H9 (cell line): Measurements from ENCODE around the gene DUSP14. TPM values are rescaled to one million over a fixed set of nuclear protein-coding genes. Genes with fewer than 3 reads are reported as not detected.

Experiments
- DNase-seq: peaks from one replicate; pipeline ENCODE4 v3.0.0-alpha.2; 2017
- H2AFZ ChIP-seq: one replicate; pipeline ENCODE4 v1.6.1; 2013; ENCODE audit warnings: mild to moderate bottlenecking, low read length, control low read depth, moderate library complexity
- H2AK5ac ChIP-seq: 2 replicates; pipeline ENCODE4 v1.6.1; 2013; ENCODE audit warnings: low read length, control low read depth, mixed read lengths; ENCODE audit not compliant: insufficient read length
- H2BK120ac ChIP-seq: one replicate; pipeline ENCODE4 v1.6.1; 2013; ENCODE audit warnings: low read depth, mild to moderate bottlenecking, low read length, control low read depth, inconsistent platforms; ENCODE audit not compliant: poor library complexity, severe bottlenecking
- H2BK12ac ChIP-seq: 2 replicates; pipeline ENCODE4 v1.6.1; 2013; ENCODE audit warnings: low read length, control low read depth, mixed read lengths, low read depth; ENCODE audit not compliant: insufficient read length
- H2BK15ac ChIP-seq: 2 replicates; pipeline ENCODE4 v1.6.1; 2013; ENCODE audit warnings: low read depth, low read length, control low read depth
- H2BK20ac ChIP-seq: one replicate; pipeline ENCODE4 v1.6.1; 2013; ENCODE audit warnings: low read depth, mild to moderate bottlenecking, low read length, control low read depth, inconsistent platforms; ENCODE audit not compliant: poor library complexity, severe bottlenecking
- H2BK5ac ChIP-seq: 2 replicates; pipeline ENCODE4 v1.6.1; 2013; ENCODE audit warnings: low read length, control low read depth, mixed read lengths; ENCODE audit not compliant: insufficient read length
- H3K14ac ChIP-seq: 2 replicates; pipeline ENCODE4 v1.6.1; 2013; ENCODE audit warnings: low read length, control low read depth; ENCODE audit not compliant: insufficient read depth
- H3K18ac ChIP-seq: 2 replicates; pipeline ENCODE4 v1.6.1; 2013; ENCODE audit warnings: low read depth, mild to moderate bottlenecking, mixed read lengths, low read length, control low read depth; ENCODE audit not compliant: insufficient read length
- H3K23ac ChIP-seq: 2 replicates; pipeline ENCODE4 v1.6.1; 2013; ENCODE audit warnings: low read length, control low read depth, mixed read lengths, low read depth; ENCODE audit not compliant: insufficient read length
- H3K23me2 ChIP-seq: 2 replicates; pipeline ENCODE4 v1.6.1; 2013; ENCODE audit warnings: low read depth, mild to moderate bottlenecking, mixed read lengths, low read length, control low read depth; ENCODE audit not compliant: insufficient read length, poor library complexity, severe bottlenecking
- H3K27ac ChIP-seq: 2 replicates; pipeline ENCODE4 v1.5.1; 2013; ENCODE audit warnings: low read length, control low read depth, mixed read lengths, low read depth; ENCODE audit not compliant: insufficient read length
- H3K27me3 ChIP-seq: 2 replicates; pipeline ENCODE4 v1.6.1; 2013; ENCODE audit warnings: low read length, control low read depth, inconsistent platforms; ENCODE audit not compliant: insufficient read depth
- H3K4ac ChIP-seq: 2 replicates; pipeline ENCODE4 v1.6.1; 2013; ENCODE audit warnings: low read depth, mild to moderate bottlenecking, control low read depth, inconsistent platforms, low read length, moderate library complexity
- H3K4me1 ChIP-seq: 2 replicates; pipeline ENCODE4 v1.6.1; 2013; ENCODE audit warnings: low read length, control low read depth, inconsistent platforms; ENCODE audit not compliant: insufficient read depth
- H3K4me2 ChIP-seq: 2 replicates; pipeline ENCODE4 v1.6.1; 2013; ENCODE audit warnings: low read length, control low read depth, mixed read lengths; ENCODE audit not compliant: insufficient read length, insufficient read depth
- H3K56ac ChIP-seq: 2 replicates; pipeline ENCODE4 v1.6.1; 2013; ENCODE audit warnings: low read depth, mild to moderate bottlenecking, mixed read lengths, low read length, control low read depth; ENCODE audit not compliant: insufficient read length
- H3K79me1 ChIP-seq: 2 replicates; pipeline ENCODE4 v1.6.1; 2013; ENCODE audit warnings: low read depth, mild to moderate bottlenecking, moderate library complexity, low read length, control low read depth, inconsistent platforms; ENCODE audit not compliant: insufficient read depth, poor library complexity, severe bottlenecking
- H3K79me2 ChIP-seq: 2 replicates; pipeline ENCODE4 v1.6.1; 2013; ENCODE audit warnings: low read length, control low read depth, inconsistent platforms; ENCODE audit not compliant: insufficient read depth
- H3K9ac ChIP-seq: 2 replicates; pipeline ENCODE4 v1.6.1; 2013; ENCODE audit warnings: low read length, control low read depth, mixed read lengths; ENCODE audit not compliant: insufficient read length; ENCODE audit errors: extremely low read depth
- H3K9me3 ChIP-seq: one replicate; pipeline ENCODE4 v1.6.1; 2013; ENCODE audit warnings: low read depth, low read length, inconsistent platforms; ENCODE audit not compliant: control insufficient read depth
- H3T11ph ChIP-seq: one replicate; pipeline ENCODE4 v1.6.1; 2013; ENCODE audit warnings: mild to moderate bottlenecking, low read length, control low read depth, inconsistent platforms
- H4K20me1 ChIP-seq: one replicate; pipeline ENCODE4 v1.6.1; 2013; ENCODE audit not compliant: control insufficient read depth, insufficient read length, insufficient read depth
- H4K5ac ChIP-seq: 2 replicates; pipeline ENCODE4 v1.6.1; 2013; ENCODE audit warnings: low read depth, mild to moderate bottlenecking, mixed read lengths, low read length, control low read depth; ENCODE audit not compliant: insufficient read length
- H4K8ac ChIP-seq: replicated peaks from 2 replicates; pipeline ENCODE4 v1.6.1; 2013; ENCODE audit warnings: low read length, control low read depth, mixed read lengths, low read depth; ENCODE audit not compliant: insufficient read length
- H4K91ac ChIP-seq: 2 replicates; pipeline ENCODE4 v1.6.1; 2013; ENCODE audit warnings: low read depth, mild to moderate bottlenecking, moderate library complexity, mixed read lengths, low read length, control low read depth; ENCODE audit not compliant: insufficient read length
- H3K27ac Mint-ChIP-seq, 3 experiments: 2 replicates in 2 of 3; 3 replicates in 1 of 3; pipeline ENCODE4 v1.8.0; 2020 to 2021; ENCODE audit warnings: mixed read lengths in 3 of 3, mild to moderate bottlenecking in 1 of 3, moderate library complexity in 1 of 3
- H3K27me3 Mint-ChIP-seq: 2 replicates; pipeline ENCODE4 v1.8.0; 2021; ENCODE audit warnings: low read depth, mild to moderate bottlenecking, moderate library complexity, mixed read lengths
- H3K36me3 Mint-ChIP-seq, 3 experiments: 2 replicates in 2 of 3; 3 replicates in 1 of 3; pipeline ENCODE4 v1.8.0; 2020 to 2021; ENCODE audit warnings: low read depth in 3 of 3, mixed read lengths in 3 of 3; ENCODE audit not compliant: insufficient read depth in 1 of 3
- H3K4me1 Mint-ChIP-seq, 2 experiments: 2 replicates each; pipeline ENCODE4 v1.8.0; 2020; ENCODE audit warnings: mixed read lengths in 2 of 2
- H3K4me3 Mint-ChIP-seq, 2 experiments: 2 replicates in 1 of 2; 3 replicates in 1 of 2; pipeline ENCODE4 v1.8.0; 2020 to 2021; ENCODE audit warnings: mild to moderate bottlenecking in 2 of 2, mixed read lengths in 2 of 2, moderate library complexity in 1 of 2
- H3K9me3 Mint-ChIP-seq, 2 experiments: 2 replicates in 1 of 2; 3 replicates in 1 of 2; pipeline ENCODE4 v1.8.0; 2020; ENCODE audit warnings: mild to moderate bottlenecking in 2 of 2, mixed read lengths in 2 of 2, moderate library complexity in 1 of 2
- CTCF ChIP-seq: fragments of 200-600 bp; sonication (generic); conservative IDR thresholded peaks from 3 replicates; pipeline ENCODE4 v1.8.0; 2021; ENCODE audit warnings: antibody characterized with exemption, mild to moderate bottlenecking
- WGBS: extraction: QIAGEN DNeasy Blood & Tissue Kit; methylation state at CpG from one replicate; pipeline ENCODE4 v1.1.7; 2013; ENCODE audit warnings: missing lambda C conversion rate, low lambda C conversion rate, mixed read lengths; ENCODE audit not compliant: insufficient read length; ENCODE audit errors: extremely low coverage; 5-methylcytosine and 5-hydroxymethylcytosine counted together
- total RNA-seq: library from RNA; stranded (reverse); gene quantifications from 2 replicates; pipeline ENCODE4 v1.2.1, GENCODE V29; 2021

The DUSP14 gene
- total RNA-seq, 1 experiment from 2014 or later = 21.3 TPM

GRCh38 chr17:37488009-37488604, 1.6 kb upstream of the DUSP14 start:
- Histone ChIP-seq H4K8ac (no peak overlapping the region), H3K9ac (no peak overlapping the region), H2BK5ac (no peak overlapping the region), H3K27me3 (no peaks in the 10 kb centered on the region), H3K23ac (no peak overlapping the region), H3K79me1 (no peaks in the 10 kb centered on the region), H3K56ac (no peak overlapping the region), H3K4me1 (peaks cover 12% of the 10 kb centered on the region), H2BK20ac (no peak overlapping the region), H3K27ac (no peak overlapping the region), H3K14ac (no peak overlapping the region), H2BK12ac (no peak overlapping the region), H3K79me2 (no peaks in the 10 kb centered on the region), H4K5ac (no peak overlapping the region), H3K23me2 (peaks cover 17% of the 10 kb centered on the region), H2AK5ac (no peak overlapping the region), H3K18ac (peak overlapping the region; percentile 10), H4K20me1 (no peaks in the 10 kb centered on the region), H2BK15ac (no peak overlapping the region), H3K4me2 (peak overlapping the region; percentile 73), H3T11ph (no peak overlapping the region), H3K4ac (no peak overlapping the region), H4K91ac (no peak overlapping the region), H2BK120ac (no peak overlapping the region), H3K9me3 (no peaks in the 10 kb centered on the region), H2AFZ (no peak overlapping the region)
- no peak for TF ChIP-seq CTCF
- Mint-ChIP-seq H3K4me1 (peaks cover 41% of the 10 kb centered on the region in 2 experiments), H3K36me3 (peaks cover 0 to 3% (median 0%) of the 10 kb centered on the region in 3 experiments; a peak in 3 of 7 replicates), H3K9me3 (no peaks in the 10 kb centered on the region), H3K27me3 (peaks cover 12% of the 10 kb centered on the region), H3K27ac (peak overlapping the region in 1 of 3 experiments; percentile 1; a peak in 2 of 7 replicates), H3K4me3 (peak overlapping the region; percentile 79 to 89)
- no peak for DNase-seq
- WGBS = 100% methylated on average over 2 of the region's 7 CpGs
